Loucy (cell line): ENCODE measurements around the gene GMFB.
"Not testable (repeated sequence)": the region's sequence is repeated elsewhere in the genome, so short reads cannot be mapped to it uniquely, and the experiment has no call there.

Source experiments
- H2AFZ ChIP-seq: fragments of 200-600 bp; sonication (generic); 2 replicates; pipeline ENCODE4 v1.6.0; 2016; ENCODE audit warnings: antibody characterized with exemption, mild to moderate bottlenecking, low read length, moderate library complexity
- H3F3A ChIP-seq: fragments of 200-600 bp; 2 replicates; pipeline ENCODE4 v1.6.0; 2016; ENCODE audit warnings: antibody characterized with exemption, low read depth, mild to moderate bottlenecking
- H3K27me3 ChIP-seq: fragments of 200-600 bp; sonication (generic); 2 replicates; pipeline ENCODE4 v1.6.1; 2014; ENCODE audit warnings: low read length, mild to moderate bottlenecking; ENCODE audit not compliant: insufficient read depth, poor library complexity, severe bottlenecking
- H3K36me3 ChIP-seq: fragments of 200-600 bp; sonication (generic); 2 replicates; pipeline ENCODE4 v1.6.1; 2016; ENCODE audit warnings: low read length; ENCODE audit not compliant: insufficient read depth
- H3K4me1 ChIP-seq: fragments of 200-600 bp; sonication (generic); 2 replicates; pipeline ENCODE4 v1.5.1; 2014; ENCODE audit warnings: low read length, mild to moderate bottlenecking; ENCODE audit not compliant: insufficient read depth, poor library complexity, severe bottlenecking
- H3K4me2 ChIP-seq: fragments of 200-600 bp; sonication (generic); 2 replicates; pipeline ENCODE4 v1.6.0; 2014; ENCODE audit warnings: antibody characterized with exemption, low read length, low read depth, mild to moderate bottlenecking; ENCODE audit not compliant: poor library complexity, severe bottlenecking
- H3K4me3 ChIP-seq: fragments of 200-600 bp; sonication (generic); 2 replicates; pipeline ENCODE4 v1.5.1; 2014; ENCODE audit warnings: low read length, mild to moderate bottlenecking, mixed read lengths; ENCODE audit not compliant: poor library complexity, severe bottlenecking
- H3K79me2 ChIP-seq: fragments of 200-600 bp; sonication (generic); 2 replicates; pipeline ENCODE4 v1.6.1; 2014; ENCODE audit warnings: low read length; ENCODE audit not compliant: insufficient read depth
- H3K9ac ChIP-seq: fragments of 200-600 bp; sonication (generic); 2 replicates; pipeline ENCODE4 v1.6.0; 2014; ENCODE audit warnings: mild to moderate bottlenecking, low read depth, low read length, moderate library complexity; ENCODE audit not compliant: poor library complexity, severe bottlenecking
- H3K9me2 ChIP-seq: fragments of 200-600 bp; sonication (generic); replicated peaks from 2 replicates; pipeline ENCODE4 v1.6.1; 2016; ENCODE audit warnings: low read depth, low read length, mixed read lengths
- H3K9me3 ChIP-seq: fragments of 200-600 bp; sonication (generic); 2 replicates; pipeline ENCODE4 v1.6.1; 2014; ENCODE audit warnings: mild to moderate bottlenecking, antibody characterized with exemption, low read length, low read depth; ENCODE audit not compliant: insufficient read depth
- H4K20me1 ChIP-seq: fragments of 200-600 bp; sonication (generic); 2 replicates; pipeline ENCODE4 v1.6.0; 2014; ENCODE audit warnings: antibody characterized with exemption, low read length, mild to moderate bottlenecking; ENCODE audit not compliant: insufficient read depth, poor library complexity, severe bottlenecking
- EZH2phosphoT487 ChIP-seq: fragments of 200-600 bp; IDR thresholded peaks from 2 replicates; pipeline ENCODE4 v1.6.1; 2018; ENCODE audit warnings: antibody characterized with exemption, mild to moderate bottlenecking, moderate library complexity, borderline replicate concordance
- TF ChIP-seq, protein P1 (sequence below): fragments of 200-600 bp; sonication (generic); conservative IDR thresholded peaks from 2 replicates; pipeline ENCODE4 v1.5.1; 2014; ENCODE audit warnings: mild to moderate bottlenecking, antibody characterized with exemption, low read length

GMFB gene

DNA sequence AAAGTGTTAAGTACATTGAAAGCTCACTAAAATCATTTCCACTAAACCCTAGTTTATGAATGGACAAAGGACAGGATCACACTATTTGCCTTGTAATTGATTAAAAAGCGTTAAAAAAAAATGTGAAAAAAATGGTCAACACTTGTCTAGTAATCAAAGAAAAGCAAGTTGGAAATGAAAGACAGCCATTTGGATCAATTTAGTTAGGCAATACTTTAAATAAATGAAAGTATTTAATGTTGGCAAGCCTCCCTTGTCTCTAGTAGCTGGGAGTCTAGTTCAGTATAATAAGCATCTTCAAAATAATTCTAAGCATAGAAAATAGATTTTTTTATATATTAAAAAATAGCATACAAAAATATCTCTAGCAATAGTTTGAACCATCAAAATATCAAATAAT is 33.4 kb downstream of the GMFB start:
- Histone ChIP-seq H3F3A (no peaks in the 10 kb centered on the region), H3K27me3 (no peaks in the 10 kb centered on the region), H3K79me2 (no peaks in the 10 kb centered on the region), H2AFZ (no peak overlapping the region), H3K4me3 (no peak overlapping the region), H4K20me1 (no peaks in the 10 kb centered on the region), H3K4me2 (no peak overlapping the region), H3K36me3 (no peaks in the 10 kb centered on the region), H3K4me1 (no peaks in the 10 kb centered on the region), H3K9me2 (no peaks in the 10 kb centered on the region), H3K9ac (no peak overlapping the region), H3K9me3 (peaks cover 8% of the 10 kb centered on the region; the same call in 1 of the 2 replicates)
- TF ChIP-seq EZH2phosphoT487 = no peak
- TF ChIP-seq, protein P1, sequence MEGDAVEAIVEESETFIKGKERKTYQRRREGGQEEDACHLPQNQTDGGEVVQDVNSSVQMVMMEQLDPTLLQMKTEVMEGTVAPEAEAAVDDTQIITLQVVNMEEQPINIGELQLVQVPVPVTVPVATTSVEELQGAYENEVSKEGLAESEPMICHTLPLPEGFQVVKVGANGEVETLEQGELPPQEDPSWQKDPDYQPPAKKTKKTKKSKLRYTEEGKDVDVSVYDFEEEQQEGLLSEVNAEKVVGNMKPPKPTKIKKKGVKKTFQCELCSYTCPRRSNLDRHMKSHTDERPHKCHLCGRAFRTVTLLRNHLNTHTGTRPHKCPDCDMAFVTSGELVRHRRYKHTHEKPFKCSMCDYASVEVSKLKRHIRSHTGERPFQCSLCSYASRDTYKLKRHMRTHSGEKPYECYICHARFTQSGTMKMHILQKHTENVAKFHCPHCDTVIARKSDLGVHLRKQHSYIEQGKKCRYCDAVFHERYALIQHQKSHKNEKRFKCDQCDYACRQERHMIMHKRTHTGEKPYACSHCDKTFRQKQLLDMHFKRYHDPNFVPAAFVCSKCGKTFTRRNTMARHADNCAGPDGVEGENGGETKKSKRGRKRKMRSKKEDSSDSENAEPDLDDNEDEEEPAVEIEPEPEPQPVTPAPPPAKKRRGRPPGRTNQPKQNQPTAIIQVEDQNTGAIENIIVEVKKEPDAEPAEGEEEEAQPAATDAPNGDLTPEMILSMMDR = no peak

- not testable (repeated sequence) for H3F3A ChIP-seq, H3K4me2 ChIP-seq, H3K27me3 ChIP-seq, H3K9me2 ChIP-seq, H3K79me2 ChIP-seq, H3K36me3 ChIP-seq, H3K4me3 ChIP-seq, H2AFZ ChIP-seq, H3K9ac ChIP-seq, H4K20me1 ChIP-seq, H3K4me1 ChIP-seq, H3K9me3 ChIP-seq
Measured at GRCh38 chr14:54453990-54454389, 34.8 kb downstream of the GMFB start.

- Histone ChIP-seq H3K36me3 (no peaks in the 10 kb centered on the region), H3K4me1 (no peaks in the 10 kb centered on the region), H3K4me2 (no peak overlapping the region), H3K4me3 (no peak overlapping the region), H3K9me2 (no peaks in the 10 kb centered on the region), H4K20me1 (no peaks in the 10 kb centered on the region), H3K27me3 (no peaks in the 10 kb centered on the region), H2AFZ (no peak overlapping the region), H3K9me3 (no peaks in the 10 kb centered on the region), H3F3A (no peaks in the 10 kb centered on the region), H3K9ac (no peak overlapping the region), H3K79me2 (no peaks in the 10 kb centered on the region)
- TF ChIP-seq, protein P1 = no peak
- no peak for TF ChIP-seq EZH2phosphoT487
Measured at GRCh38 chr14:54453252-54453651, 35.5 kb downstream of the GMFB start.

- H3K4me1 ChIP-seq = no peaks in the 10 kb centered on the region
Measured at GRCh38 chr14:54451961-54452360, 36.8 kb downstream of the GMFB start.

More at GRCh38 chr14:54451961-54452360, 36.8 kb downstream of the GMFB start:
- TF ChIP-seq EZH2phosphoT487 = no peak
- TF ChIP-seq, protein P1 = no peak
- Histone ChIP-seq H3K4me3 (no peak overlapping the region), H3K4me2 (no peak overlapping the region), H3K36me3 (no peaks in the 10 kb centered on the region), H3K27me3 (no peaks in the 10 kb centered on the region), H2AFZ (no peak overlapping the region), H3K9me2 (no peaks in the 10 kb centered on the region), H3K9me3 (no peaks in the 10 kb centered on the region), H3K79me2 (no peaks in the 10 kb centered on the region), H3K9ac (no peak overlapping the region), H4K20me1 (no peaks in the 10 kb centered on the region), H3F3A (no peaks in the 10 kb centered on the region)
